ENCODE measurements around the gene LRRC25.

LRRC25 gene

GRCh38 chr19:18389726-18390064, 7.7 kb downstream of the LRRC25 start:
- Histone ChIP-seq H3K79me2 (ENCODE audit: low read length) (no peaks in the 10 kb centered on the region), H4K20me1 (ENCODE audit: insufficient read depth, low read length) (no peaks in the 10 kb centered on the region), H3K27ac (ENCODE audit: low read length) (no peak overlapping the region), H3K4me1 (ENCODE audit: low read length) (peaks cover 15% of the 10 kb centered on the region), H2AFZ (ENCODE audit: low read depth, low read length) (no peak overlapping the region), H3K4me2 (ENCODE audit: low read length) (no peak overlapping the region), H3K9me3 (ENCODE audit: insufficient read depth, low read length) (no peaks in the 10 kb centered on the region), H3K36me3 (replicated peaks; ENCODE audit: low read depth, low read length) (peaks cover 4% of the 10 kb centered on the region), H3K27me3 (ENCODE audit: low read depth, low read length) (peaks cover 26% of the 10 kb centered on the region), H3K4me3 (ENCODE audit: low read length) (no peak overlapping the region), H3K9ac (ENCODE audit: low read length) (no peak overlapping the region)
- no peak for TF ChIP-seq EZH2phosphoT487 (IDR thresholded peaks at IDR 0.05; ENCODE audit: low read depth)
- TF ChIP-seq, protein P1, sequence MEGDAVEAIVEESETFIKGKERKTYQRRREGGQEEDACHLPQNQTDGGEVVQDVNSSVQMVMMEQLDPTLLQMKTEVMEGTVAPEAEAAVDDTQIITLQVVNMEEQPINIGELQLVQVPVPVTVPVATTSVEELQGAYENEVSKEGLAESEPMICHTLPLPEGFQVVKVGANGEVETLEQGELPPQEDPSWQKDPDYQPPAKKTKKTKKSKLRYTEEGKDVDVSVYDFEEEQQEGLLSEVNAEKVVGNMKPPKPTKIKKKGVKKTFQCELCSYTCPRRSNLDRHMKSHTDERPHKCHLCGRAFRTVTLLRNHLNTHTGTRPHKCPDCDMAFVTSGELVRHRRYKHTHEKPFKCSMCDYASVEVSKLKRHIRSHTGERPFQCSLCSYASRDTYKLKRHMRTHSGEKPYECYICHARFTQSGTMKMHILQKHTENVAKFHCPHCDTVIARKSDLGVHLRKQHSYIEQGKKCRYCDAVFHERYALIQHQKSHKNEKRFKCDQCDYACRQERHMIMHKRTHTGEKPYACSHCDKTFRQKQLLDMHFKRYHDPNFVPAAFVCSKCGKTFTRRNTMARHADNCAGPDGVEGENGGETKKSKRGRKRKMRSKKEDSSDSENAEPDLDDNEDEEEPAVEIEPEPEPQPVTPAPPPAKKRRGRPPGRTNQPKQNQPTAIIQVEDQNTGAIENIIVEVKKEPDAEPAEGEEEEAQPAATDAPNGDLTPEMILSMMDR (IDR thresholded peaks at IDR 0.05; ENCODE audit: low read depth, low read length) = no peak

DNA sequence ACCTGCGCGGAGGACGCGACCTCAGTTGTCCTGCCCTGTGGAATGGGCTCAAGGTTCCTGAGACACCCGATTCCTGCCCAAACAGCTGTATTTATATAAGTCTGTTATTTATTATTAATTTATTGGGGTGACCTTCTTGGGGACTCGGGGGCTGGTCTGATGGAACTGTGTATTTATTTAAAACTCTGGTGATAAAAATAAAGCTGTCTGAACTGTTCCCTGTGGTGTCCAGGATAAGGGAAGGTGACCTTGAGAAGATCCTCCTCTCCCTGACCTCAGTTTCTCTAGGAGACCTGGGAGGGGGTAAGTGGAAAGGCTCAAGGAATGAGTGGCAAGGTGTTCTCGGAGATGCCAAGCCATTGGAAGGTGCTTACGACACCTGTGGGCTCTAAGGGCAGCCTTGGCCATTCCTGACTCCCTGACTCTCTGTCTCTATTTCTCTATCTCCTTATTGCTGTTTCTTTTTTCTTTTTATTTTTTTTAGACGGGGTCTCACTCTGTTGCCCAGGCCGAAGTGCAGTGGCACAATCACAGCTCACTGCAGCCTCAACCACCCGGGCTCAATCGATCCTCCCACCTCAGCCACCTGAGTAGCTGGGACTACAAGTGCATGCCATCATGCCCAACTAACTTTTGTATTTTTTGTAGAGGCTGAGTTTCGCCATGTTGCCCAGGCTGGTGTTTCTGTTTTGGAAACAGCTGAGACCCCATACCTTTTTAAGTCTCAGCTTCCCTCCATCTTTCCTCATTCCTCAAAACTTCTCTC, 8.3 kb downstream of the LRRC25 start:
- Histone ChIP-seq H3K36me3 (replicated peaks; ENCODE audit: low read depth, low read length) (peaks cover 4% of the 10 kb centered on the region), H2AFZ (ENCODE audit: low read depth, low read length) (no peak overlapping the region), H3K4me1 (ENCODE audit: low read length) (peaks cover 15% of the 10 kb centered on the region), H3K4me2 (ENCODE audit: low read length) (no peak overlapping the region), H3K79me2 (ENCODE audit: low read length) (no peaks in the 10 kb centered on the region), H3K27me3 (ENCODE audit: low read depth, low read length) (peaks cover 26% of the 10 kb centered on the region), H3K9ac (ENCODE audit: low read length) (no peak overlapping the region), H3K27ac (ENCODE audit: low read length) (no peak overlapping the region), H4K20me1 (ENCODE audit: insufficient read depth, low read length) (no peaks in the 10 kb centered on the region), H3K4me3 (ENCODE audit: low read length) (no peak overlapping the region), H3K9me3 (ENCODE audit: insufficient read depth, low read length) (no peaks in the 10 kb centered on the region)
- TF ChIP-seq, protein P1 (IDR thresholded peaks at IDR 0.05; ENCODE audit: low read depth, low read length) = no peak
- TF ChIP-seq EZH2phosphoT487 (IDR thresholded peaks at IDR 0.05; ENCODE audit: low read depth) = no peak

GRCh38 chr19:18388100-18388959, 9.1 kb downstream of the LRRC25 start:
- Histone ChIP-seq H2AFZ (ENCODE audit: low read depth, low read length) (no peak overlapping the region; the same call in 1 of the 2 replicates), H3K27ac (ENCODE audit: low read length) (no peak overlapping the region), H3K4me1 (ENCODE audit: low read length) (peaks cover 15% of the 10 kb centered on the region), H3K79me2 (ENCODE audit: low read length) (no peaks in the 10 kb centered on the region), H3K36me3 (replicated peaks; ENCODE audit: low read depth, low read length) (peaks cover 4% of the 10 kb centered on the region), H3K27me3 (ENCODE audit: low read depth, low read length) (peaks cover 26% of the 10 kb centered on the region), H3K9ac (ENCODE audit: low read length) (no peak overlapping the region), H4K20me1 (ENCODE audit: insufficient read depth, low read length) (no peaks in the 10 kb centered on the region), H3K4me3 (ENCODE audit: low read length) (peak overlapping the region; percentile 55), H3K4me2 (ENCODE audit: low read length) (peak overlapping the region; percentile 57), H3K9me3 (ENCODE audit: insufficient read depth, low read length) (no peaks in the 10 kb centered on the region)
- no peak for TF ChIP-seq EZH2phosphoT487 (IDR thresholded peaks at IDR 0.05; ENCODE audit: low read depth)
- TF ChIP-seq, protein P1 (IDR thresholded peaks at IDR 0.05; ENCODE audit: low read depth, low read length) = peak; percentile 91

Measured in OCI-LY3 (cell line).